ENCODE measurements around the gene GPR153. TPM values are rescaled to one million over a fixed set of nuclear protein-coding genes. Genes with fewer than 3 reads are reported as not detected.
A peak's percentile ranks its signal among the peaks of the same experiment; 100 is the strongest.
"Not testable (repeated sequence)": the region's sequence is repeated elsewhere in the genome, so short reads cannot be mapped to it uniquely, and the experiment has no call there.

Gene GPR153
- polyA plus RNA-seq, 1 donor from 2014 or later, result 0.06 TPM

DNA sequence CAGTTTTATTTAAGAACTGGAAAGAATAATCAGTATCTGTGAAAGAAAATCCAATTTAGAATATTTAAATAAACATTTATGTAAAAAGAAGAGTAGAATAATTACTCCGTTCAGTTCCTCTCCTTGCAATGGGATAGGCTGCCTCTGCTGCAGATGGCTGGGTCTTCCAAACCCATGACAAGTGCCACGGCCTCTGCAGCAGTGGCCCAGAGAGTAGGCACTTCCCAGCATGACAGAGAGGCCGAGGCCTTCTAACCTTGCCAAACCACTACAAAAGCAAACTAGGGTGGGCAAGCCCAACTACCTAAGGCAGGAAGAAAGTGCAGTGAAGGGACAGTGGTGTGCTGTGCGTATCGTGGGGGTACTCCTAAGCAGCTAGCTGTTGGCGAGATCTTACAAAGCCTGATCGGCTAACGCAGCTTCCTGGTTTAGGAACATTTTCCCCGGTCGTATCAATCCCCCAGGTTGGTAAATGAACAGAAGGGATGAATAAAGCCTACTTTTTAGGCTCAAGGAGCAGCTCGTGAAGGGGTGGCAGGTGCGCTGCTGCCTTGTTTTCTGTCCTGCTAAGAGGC is 39.6 kb downstream of the GPR153 start:
- Mint-ChIP-seq H3K9me3 (peaks cover 0 to 1% (median 0%) of the 10 kb centered on the region in 3 donors), H3K36me3 (peaks cover 12% of the 10 kb centered on the region), H3K4me1 (no peaks in the 10 kb centered on the region), H3K27ac (no peak overlapping the region), H3K4me3 (no peak overlapping the region), H3K27me3 (peaks cover 2% of the 10 kb centered on the region)

DNA sequence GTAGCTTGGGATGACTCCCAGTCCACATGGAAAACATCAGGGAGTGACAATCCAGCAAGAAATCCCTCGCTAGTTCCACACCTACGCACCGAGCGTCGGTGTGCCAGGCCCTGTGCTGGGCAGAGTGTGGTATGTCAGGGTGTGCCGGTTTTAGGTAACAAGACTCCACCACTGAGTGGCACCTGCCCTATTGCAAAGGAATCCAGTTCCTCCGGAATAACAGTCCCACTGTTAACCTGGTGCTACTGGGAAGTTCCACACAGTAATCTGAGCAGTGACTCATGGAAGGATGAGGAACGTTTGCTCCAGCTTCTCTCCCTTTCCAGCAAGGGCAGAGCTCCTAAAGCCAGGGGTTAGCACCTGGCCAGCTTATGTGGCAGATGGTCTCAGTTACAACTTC is 40.7 kb downstream of the GPR153 start:
- Mint-ChIP-seq H3K4me3 (no peak overlapping the region), H3K27ac (no peak overlapping the region), H3K36me3 (peaks cover 10% of the 10 kb centered on the region), H3K9me3 (peaks cover 0 to 1% (median 0%) of the 10 kb centered on the region in 3 donors), H3K4me1 (no peaks in the 10 kb centered on the region), H3K27me3 (peaks cover 9% of the 10 kb centered on the region)

DNA sequence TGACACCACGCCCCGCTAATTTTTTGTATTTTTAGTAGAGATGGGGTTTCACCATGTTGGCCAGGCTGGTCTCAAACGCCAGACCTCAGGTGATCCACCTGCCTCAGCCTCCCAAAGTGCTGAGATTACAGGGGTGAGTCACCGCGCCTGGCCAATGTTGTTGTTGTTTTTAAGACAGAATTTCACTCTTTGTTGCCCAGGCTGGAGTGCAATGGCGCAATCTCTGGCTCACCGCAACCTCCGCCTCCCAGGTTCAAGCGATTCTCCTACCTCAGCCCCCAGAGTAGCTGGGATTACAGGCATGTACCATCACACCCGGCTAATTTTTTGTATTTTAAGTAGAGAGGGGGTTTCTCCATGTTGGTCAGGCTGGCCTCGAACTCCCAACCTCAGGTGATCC is 41.3 kb downstream of the GPR153 start:
- not testable (repeated sequence) for H3K9me3 Mint-ChIP-seq, H3K36me3 Mint-ChIP-seq, H3K4me1 Mint-ChIP-seq, H3K27ac Mint-ChIP-seq, H3K4me3 Mint-ChIP-seq
- peaks cover 14% of the 10 kb centered on the region for H3K27me3 Mint-ChIP-seq

- Mint-ChIP-seq H3K9me3 (peaks cover 0 to 1% (median 0%) of the 10 kb centered on the region in 3 donors), H3K27me3 (peaks cover 14% of the 10 kb centered on the region), H3K27ac (no peak overlapping the region), H3K36me3 (peaks cover 4% of the 10 kb centered on the region), H3K4me1 (no peaks in the 10 kb centered on the region), H3K4me3 (no peak overlapping the region)
These were observed 42.3 kb downstream of the GPR153 start for GRCh38 chr1:6218375-6219164.

DNA sequence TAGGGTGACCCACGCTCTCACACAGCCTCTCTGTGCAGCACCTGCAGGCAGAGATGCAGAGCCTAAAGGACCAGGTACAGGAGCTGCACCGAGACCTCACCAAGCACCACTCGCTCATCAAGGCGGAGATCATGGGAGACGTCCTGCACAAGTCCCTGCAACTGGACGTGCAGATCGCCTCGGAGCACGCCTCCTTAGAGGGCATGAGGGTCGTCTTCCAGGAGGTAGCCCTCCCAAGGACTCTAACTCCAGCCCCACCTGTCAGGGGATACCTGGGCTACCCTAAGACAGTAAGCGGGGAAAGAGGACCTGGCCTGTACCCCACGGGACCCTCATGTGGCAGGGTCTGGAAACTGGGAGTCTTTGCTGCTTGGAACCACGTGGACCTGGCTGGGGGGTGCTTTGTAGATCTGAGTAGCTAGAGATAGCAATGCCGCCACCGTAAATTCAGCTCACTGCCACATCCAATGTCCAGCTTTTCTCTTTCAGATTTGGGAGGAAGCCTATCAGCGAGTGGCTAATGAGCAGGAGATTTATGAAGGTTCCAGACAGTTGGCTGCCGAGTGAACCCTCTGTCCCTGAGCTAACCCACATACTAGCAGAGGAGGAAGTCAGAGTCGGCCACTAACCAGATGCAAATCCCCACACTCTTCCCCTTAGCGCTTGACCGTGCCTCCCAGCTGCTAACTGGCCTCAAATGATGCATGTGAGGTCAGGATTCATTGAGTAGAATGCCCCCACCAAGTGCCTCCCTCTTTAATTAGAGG is 48.5 kb downstream of the GPR153 start:
- Mint-ChIP-seq H3K27ac (no peak overlapping the region), H3K9me3 (no peaks in the 10 kb centered on the region), H3K4me1 (peaks cover 9 to 15% (median 11%) of the 10 kb centered on the region in 3 donors), H3K27me3 (peaks cover 35% of the 10 kb centered on the region), H3K36me3 (no peaks in the 10 kb centered on the region), H3K4me3 (peak overlapping the region in 1 of 4 donors; percentile 50)

DNA sequence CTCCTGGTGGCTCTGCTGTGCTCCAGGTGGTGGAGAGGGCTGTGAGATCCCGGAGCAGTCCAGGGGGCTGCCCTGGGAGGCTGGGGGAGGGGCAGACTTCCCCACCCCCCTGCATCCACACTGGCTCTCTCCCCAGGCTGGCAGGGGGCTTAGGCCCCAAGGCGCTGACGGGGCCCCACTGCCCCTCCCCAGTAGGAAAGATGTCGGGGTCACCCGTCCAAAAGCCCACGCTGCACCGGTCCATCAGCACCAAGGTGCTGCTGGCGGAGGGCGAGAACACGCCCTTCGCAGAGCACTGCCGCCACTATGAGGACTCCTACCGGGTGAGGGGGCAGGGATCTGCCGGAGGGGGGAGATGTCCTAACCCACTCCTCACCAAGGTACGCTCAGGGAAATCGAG is 49.2 kb downstream of the GPR153 start:
- peaks cover 1% of the 10 kb centered on the region for H3K36me3 Mint-ChIP-seq
- peak overlapping the region in 1 of 4 donors; percentile 50 for H3K4me3 Mint-ChIP-seq
- H3K4me1 Mint-ChIP-seq, result peaks cover 9 to 17% (median 11%) of the 10 kb centered on the region in 3 donors
- peaks cover 39% of the 10 kb centered on the region for H3K27me3 Mint-ChIP-seq
- no peaks in the 10 kb centered on the region for H3K9me3 Mint-ChIP-seq
- H3K27ac Mint-ChIP-seq, result no peak overlapping the region

DNA sequence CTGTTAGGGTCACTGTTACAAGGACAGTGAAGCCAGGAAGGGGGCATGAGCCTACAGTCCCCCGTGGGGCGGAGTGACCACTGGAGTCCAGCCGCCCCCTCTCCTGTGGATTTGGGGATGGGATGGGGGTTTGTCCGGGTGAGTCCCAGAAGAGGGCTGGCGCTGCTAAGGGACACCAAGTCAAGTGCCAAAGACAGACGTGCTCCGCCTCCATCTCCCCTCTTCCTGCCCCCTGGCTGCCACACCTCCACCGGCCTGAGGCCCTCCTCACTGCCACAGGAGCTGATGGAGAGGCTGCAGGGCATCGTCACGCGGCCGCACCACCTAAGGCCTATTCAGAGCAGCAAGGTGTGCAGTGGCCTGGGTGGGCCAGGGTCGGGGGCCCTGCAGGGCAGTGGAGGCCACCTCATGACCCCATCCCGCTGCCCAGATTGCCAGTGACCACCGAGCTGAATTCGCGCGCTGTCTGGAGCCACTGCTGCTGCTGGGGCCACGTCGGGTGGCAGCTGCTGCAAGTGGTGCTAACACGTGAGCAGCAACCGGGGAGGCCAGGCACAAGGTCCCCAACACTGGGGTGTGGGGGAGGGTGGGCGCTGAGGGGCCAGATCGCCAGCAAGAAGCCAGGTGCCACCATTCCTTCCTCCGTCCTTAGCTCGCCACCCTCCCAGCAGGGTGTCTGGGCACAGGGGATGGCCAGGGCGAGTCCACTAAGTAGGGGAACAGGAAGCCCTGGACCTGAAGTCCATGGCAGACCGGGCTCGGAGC is 50.1 kb downstream of the GPR153 start:
- Mint-ChIP-seq H3K4me3 (no peak overlapping the region), H3K9me3 (no peaks in the 10 kb centered on the region), H3K27ac (no peak overlapping the region), H3K4me1 (peaks cover 9 to 18% (median 11%) of the 10 kb centered on the region in 3 donors), H3K36me3 (peaks cover 1% of the 10 kb centered on the region), H3K27me3 (peaks cover 37% of the 10 kb centered on the region)

- no peak overlapping the region for H3K27ac Mint-ChIP-seq
- H3K27me3 Mint-ChIP-seq, result peaks cover 33% of the 10 kb centered on the region
- H3K9me3 Mint-ChIP-seq, result no peaks in the 10 kb centered on the region
- H3K4me1 Mint-ChIP-seq, result peaks cover 9 to 18% (median 11%) of the 10 kb centered on the region in 3 donors
- H3K36me3 Mint-ChIP-seq, result peaks cover 1% of the 10 kb centered on the region
- peak overlapping the region; percentile 48 to 86 (median 72) for H3K4me3 Mint-ChIP-seq
These were observed 51.0 kb downstream of the GPR153 start for GRCh38 chr1:6209661-6210580.

- Mint-ChIP-seq H3K9me3 (no peaks in the 10 kb centered on the region), H3K36me3 (peaks cover 1% of the 10 kb centered on the region), H3K4me3 (peak overlapping the region; percentile 48 to 90 (median 72)), H3K27me3 (peaks cover 37% of the 10 kb centered on the region), H3K27ac (no peak overlapping the region), H3K4me1 (peaks cover 9 to 20% (median 11%) of the 10 kb centered on the region in 3 donors)
These were observed 51.9 kb downstream of the GPR153 start for GRCh38 chr1:6208723-6209660.

DNA sequence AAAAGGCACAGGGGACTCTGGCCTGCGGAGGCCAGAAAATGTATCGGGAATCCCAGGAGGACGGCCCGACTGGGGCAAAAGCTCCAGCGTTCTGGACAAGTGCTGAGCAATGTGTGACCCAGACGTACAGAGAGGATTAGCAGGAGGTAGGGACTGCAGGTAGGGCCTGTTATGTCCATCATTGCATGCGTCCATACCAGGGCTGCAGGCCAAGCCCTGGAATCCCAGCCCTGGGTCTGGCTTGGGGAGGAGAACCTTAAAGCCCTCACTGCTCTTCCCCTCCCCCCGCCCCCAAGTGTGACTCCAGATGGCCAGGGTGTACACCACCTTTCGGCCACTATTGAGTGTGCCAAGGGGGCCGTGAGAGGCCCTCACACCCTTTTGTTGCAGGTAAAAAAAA is 53.0 kb downstream of the GPR153 start:
- Mint-ChIP-seq H3K9me3 (no peaks in the 10 kb centered on the region), H3K27ac (no peak overlapping the region), H3K36me3 (peaks cover 1% of the 10 kb centered on the region), H3K4me1 (peaks cover 9 to 18% (median 11%) of the 10 kb centered on the region in 3 donors), H3K27me3 (peaks cover 35% of the 10 kb centered on the region), H3K4me3 (peak overlapping the region in 2 of 4 donors; percentile 53 to 90)

- H3K36me3 Mint-ChIP-seq, result peaks cover 1% of the 10 kb centered on the region
- H3K9me3 Mint-ChIP-seq, result no peaks in the 10 kb centered on the region
- peaks cover 30% of the 10 kb centered on the region for H3K27me3 Mint-ChIP-seq
- no peak overlapping the region for H3K27ac Mint-ChIP-seq
- H3K4me1 Mint-ChIP-seq, result peaks cover 4 to 11% (median 5%) of the 10 kb centered on the region in 3 donors
- H3K4me3 Mint-ChIP-seq, result peak overlapping the region; percentile 54 to 80 (median 68)
These were observed 53.6 kb downstream of the GPR153 start for GRCh38 chr1:6207075-6207885.

DNA sequence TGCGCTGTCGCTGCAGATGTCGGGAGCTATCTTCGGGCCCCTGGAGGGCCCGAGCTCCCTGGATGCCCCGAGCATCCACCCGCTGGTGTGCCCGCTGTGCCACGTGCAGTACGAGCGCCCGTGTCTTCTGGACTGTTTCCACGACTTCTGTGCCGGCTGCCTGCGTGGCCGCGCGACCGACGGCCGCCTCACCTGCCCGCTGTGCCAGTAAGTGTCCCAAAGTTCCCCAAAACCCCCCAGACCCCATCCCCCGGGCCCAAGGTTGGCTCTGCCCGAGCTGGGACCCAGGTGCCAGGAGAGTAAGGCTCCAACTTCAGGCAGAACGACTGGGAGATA is 54.4 kb downstream of the GPR153 start:
- no peak overlapping the region for H3K27ac Mint-ChIP-seq
- no peaks in the 10 kb centered on the region for H3K9me3 Mint-ChIP-seq
- peak overlapping the region; percentile 54 to 80 (median 68) for H3K4me3 Mint-ChIP-seq
- peaks cover 1% of the 10 kb centered on the region for H3K36me3 Mint-ChIP-seq
- peaks cover 25% of the 10 kb centered on the region for H3K27me3 Mint-ChIP-seq
- peaks cover 0 to 8% (median 0%) of the 10 kb centered on the region in 3 donors for H3K4me1 Mint-ChIP-seq
